Body of pancreas (tissue), 4 donors: Measurements from ENCODE around the gene C1R.

Source experiments
- POLR2A ChIP-seq, 3 donors: fragments of 450-650 bp; IDR thresholded peaks; one replicate each; pipeline ENCODE4 v1.6.1; 2016; ENCODE audit warnings: antibody characterized with exemption in 3 of 3, mild to moderate bottlenecking in 2 of 3
- TF ChIP-seq, protein P1 (sequence below), 7 experiments: fragments of 450-650 bp in 4 of 7; fragments of 200-600 bp in 3 of 7; sonication (generic) in 3 of 7; IDR thresholded peaks; one replicate each; pipeline ENCODE4 v1.5.1; 2016 to 2019; ENCODE audit warnings: antibody characterized with exemption in 7 of 7

DNA sequence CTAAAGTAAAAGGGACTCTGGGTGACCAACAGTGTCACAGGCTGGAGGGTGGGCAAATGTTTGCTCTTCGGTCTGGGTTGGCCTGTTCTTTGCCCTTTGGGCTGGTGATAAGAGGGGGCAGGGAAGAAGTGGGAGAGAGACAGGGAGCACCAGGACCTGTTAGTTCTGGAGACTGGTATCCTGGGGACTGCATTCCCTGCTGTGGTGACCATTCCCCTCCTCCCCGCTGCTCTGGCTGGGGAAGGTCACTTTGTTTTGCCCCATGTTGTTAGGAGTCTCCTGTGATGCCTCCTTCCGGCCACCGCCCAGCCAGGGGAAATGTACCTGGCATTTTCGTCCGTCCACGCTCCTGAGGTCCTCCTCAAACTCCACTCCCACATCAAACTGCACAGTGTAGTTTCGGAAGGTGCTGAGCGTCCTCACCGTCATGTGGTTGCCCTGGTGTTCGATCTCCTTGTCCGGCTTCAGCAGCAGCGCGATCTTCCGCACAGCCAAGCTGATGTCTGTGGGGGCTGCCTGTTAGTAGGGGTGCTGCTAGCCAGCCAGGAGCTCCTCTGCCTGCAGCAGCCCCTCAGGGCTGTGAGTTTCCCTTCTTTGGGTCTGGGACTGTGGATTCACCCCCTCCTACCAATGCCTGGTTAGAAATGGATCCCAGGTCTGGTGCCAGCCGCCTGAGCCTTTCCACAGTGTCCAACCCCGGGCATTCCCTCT is 35.8 kb upstream of the C1R start:
- TF ChIP-seq, protein P1, sequence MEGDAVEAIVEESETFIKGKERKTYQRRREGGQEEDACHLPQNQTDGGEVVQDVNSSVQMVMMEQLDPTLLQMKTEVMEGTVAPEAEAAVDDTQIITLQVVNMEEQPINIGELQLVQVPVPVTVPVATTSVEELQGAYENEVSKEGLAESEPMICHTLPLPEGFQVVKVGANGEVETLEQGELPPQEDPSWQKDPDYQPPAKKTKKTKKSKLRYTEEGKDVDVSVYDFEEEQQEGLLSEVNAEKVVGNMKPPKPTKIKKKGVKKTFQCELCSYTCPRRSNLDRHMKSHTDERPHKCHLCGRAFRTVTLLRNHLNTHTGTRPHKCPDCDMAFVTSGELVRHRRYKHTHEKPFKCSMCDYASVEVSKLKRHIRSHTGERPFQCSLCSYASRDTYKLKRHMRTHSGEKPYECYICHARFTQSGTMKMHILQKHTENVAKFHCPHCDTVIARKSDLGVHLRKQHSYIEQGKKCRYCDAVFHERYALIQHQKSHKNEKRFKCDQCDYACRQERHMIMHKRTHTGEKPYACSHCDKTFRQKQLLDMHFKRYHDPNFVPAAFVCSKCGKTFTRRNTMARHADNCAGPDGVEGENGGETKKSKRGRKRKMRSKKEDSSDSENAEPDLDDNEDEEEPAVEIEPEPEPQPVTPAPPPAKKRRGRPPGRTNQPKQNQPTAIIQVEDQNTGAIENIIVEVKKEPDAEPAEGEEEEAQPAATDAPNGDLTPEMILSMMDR (IDR thresholded peaks at IDR 0.05): no peak
- no peak for TF ChIP-seq POLR2A (IDR thresholded peaks at IDR 0.05)
